ENCODE data around the gene THY1. TPM values are rescaled to one million over a fixed set of nuclear protein-coding genes. Genes with fewer than 3 reads are reported as not detected.
"Not testable (repeated sequence)": the region's sequence is repeated elsewhere in the genome, so short reads cannot be mapped to it uniquely, and the experiment has no call there.

The THY1 gene
- total and polyA plus RNA-seq, 4 donors = 70.0 to 269 (median 168) TPM

- Histone ChIP-seq H3K4me3 (ENCODE audit: low read depth, low read length) (no peak overlapping the region), H3K9me3 (ENCODE audit: control insufficient read depth, insufficient read depth, low read length) (no peaks in the 10 kb centered on the region), H3K27me3 (ENCODE audit: control insufficient read depth, insufficient read depth, low read length) (no peaks in the 10 kb centered on the region), H3K27ac (ENCODE audit: low read depth, low read length) (no peak overlapping the region), H3K36me3 (ENCODE audit: control insufficient read depth, insufficient read depth, low read length) (peaks cover 28% of the 10 kb centered on the region), H3K4me1 (ENCODE audit: control insufficient read depth, insufficient read depth, low read length) (peaks cover 24% of the 10 kb centered on the region)
- DNase-seq (ENCODE audit: low read depth in 4 of 6, low spot score in 6 of 6) = no peak
Measured at GRCh38 chr11:119414734-119415133, 8.2 kb downstream of the THY1 start.

GRCh38 chr11:119414321-119414720 lies 8.7 kb downstream of the THY1 start:
- H3K36me3 ChIP-seq (ENCODE audit: control insufficient read depth, insufficient read depth, low read length) = peaks cover 24% of the 10 kb centered on the region
- no peak overlapping the region for H3K27ac ChIP-seq (ENCODE audit: low read depth, low read length)
- H3K4me1 ChIP-seq (ENCODE audit: control insufficient read depth, insufficient read depth, low read length) = peaks cover 20% of the 10 kb centered on the region
- H3K27me3 ChIP-seq (ENCODE audit: control insufficient read depth, insufficient read depth, low read length) = no peaks in the 10 kb centered on the region
- no peaks in the 10 kb centered on the region for H3K9me3 ChIP-seq (ENCODE audit: control insufficient read depth, insufficient read depth, low read length)
- H3K4me3 ChIP-seq (ENCODE audit: low read depth, low read length) = no peak overlapping the region
- no CpG with 5 or more reads among the region's 2 CpGs for WGBS (ENCODE audit: insufficient coverage)
- no peak for DNase-seq (ENCODE audit: low read depth in 4 of 6, low spot score in 6 of 6)

- Histone ChIP-seq H3K9me3 (ENCODE audit: control insufficient read depth, insufficient read depth, low read length) (no peaks in the 10 kb centered on the region), H3K27me3 (ENCODE audit: control insufficient read depth, insufficient read depth, low read length) (no peaks in the 10 kb centered on the region), H3K4me1 (ENCODE audit: control insufficient read depth, insufficient read depth, low read length) (peaks cover 5% of the 10 kb centered on the region), H3K4me3 (ENCODE audit: low read depth, low read length) (no peak overlapping the region), H3K36me3 (ENCODE audit: control insufficient read depth, insufficient read depth, low read length) (peaks cover 3% of the 10 kb centered on the region), H3K27ac (ENCODE audit: low read depth, low read length) (no peak overlapping the region)
- 88% methylated on average over 2 of the region's 2 CpGs for WGBS (ENCODE audit: insufficient coverage)
- no peak for DNase-seq (ENCODE audit: low read depth in 4 of 6, low spot score in 6 of 6)
Measured at GRCh38 chr11:119412072-119412471, 10.9 kb downstream of the THY1 start.

- no peaks in the 10 kb centered on the region for H3K27me3 ChIP-seq (ENCODE audit: control insufficient read depth, insufficient read depth, low read length)
- DNase-seq (ENCODE audit: low read depth in 4 of 6, low spot score in 6 of 6) = no peak
- no peaks in the 10 kb centered on the region for H3K9me3 ChIP-seq (ENCODE audit: control insufficient read depth, insufficient read depth, low read length)
- H3K27ac ChIP-seq (ENCODE audit: low read depth, low read length) = no peak overlapping the region
- WGBS (ENCODE audit: insufficient coverage) = 100% methylated on average over 1 of the region's 1 CpG
- H3K36me3 ChIP-seq (ENCODE audit: control insufficient read depth, insufficient read depth, low read length) = no peaks in the 10 kb centered on the region
- H3K4me3 ChIP-seq (ENCODE audit: low read depth, low read length) = no peak overlapping the region
- H3K4me1 ChIP-seq (ENCODE audit: control insufficient read depth, insufficient read depth, low read length) = no peaks in the 10 kb centered on the region
Measured at GRCh38 chr11:119410501-119410900, 12.5 kb downstream of the THY1 start.

- 67% methylated on average over 1 of the region's 1 CpG for WGBS (ENCODE audit: insufficient coverage)
- Histone ChIP-seq H3K9me3 (ENCODE audit: control insufficient read depth, insufficient read depth, low read length) (no peaks in the 10 kb centered on the region), H3K4me3 (ENCODE audit: low read depth, low read length) (no peak overlapping the region), H3K27me3 (ENCODE audit: control insufficient read depth, insufficient read depth, low read length) (no peaks in the 10 kb centered on the region), H3K36me3 (ENCODE audit: control insufficient read depth, insufficient read depth, low read length) (no peaks in the 10 kb centered on the region), H3K4me1 (ENCODE audit: control insufficient read depth, insufficient read depth, low read length) (no peaks in the 10 kb centered on the region), H3K27ac (ENCODE audit: low read depth, low read length) (no peak overlapping the region)
- no peak for DNase-seq (ENCODE audit: low read depth in 4 of 6, low spot score in 6 of 6)
Measured at GRCh38 chr11:119409731-119410130, 13.2 kb downstream of the THY1 start.

GRCh38 chr11:119406005-119406404 lies 17.0 kb downstream of the THY1 start:
- Histone ChIP-seq H3K9me3 (ENCODE audit: control insufficient read depth, insufficient read depth, low read length) (no peaks in the 10 kb centered on the region), H3K4me1 (ENCODE audit: control insufficient read depth, insufficient read depth, low read length) (no peaks in the 10 kb centered on the region), H3K27me3 (ENCODE audit: control insufficient read depth, insufficient read depth, low read length) (no peaks in the 10 kb centered on the region), H3K27ac (ENCODE audit: low read depth, low read length) (no peak overlapping the region), H3K36me3 (ENCODE audit: control insufficient read depth, insufficient read depth, low read length) (no peaks in the 10 kb centered on the region), H3K4me3 (ENCODE audit: low read depth, low read length) (no peak overlapping the region)
- WGBS (ENCODE audit: insufficient coverage) = 92% methylated on average over 2 of the region's 3 CpGs
- no peak for DNase-seq (ENCODE audit: low read depth in 4 of 6, low spot score in 6 of 6)

GRCh38 chr11:119405448-119405847 lies 17.5 kb downstream of the THY1 start:
- not testable (repeated sequence) for DNase-seq (ENCODE audit: low read depth in 4 of 6, low spot score in 6 of 6); H3K36me3 ChIP-seq (ENCODE audit: control insufficient read depth, insufficient read depth, low read length); H3K9me3 ChIP-seq (ENCODE audit: control insufficient read depth, insufficient read depth, low read length); H3K4me1 ChIP-seq (ENCODE audit: control insufficient read depth, insufficient read depth, low read length); H3K27ac ChIP-seq (ENCODE audit: low read depth, low read length); H3K4me3 ChIP-seq (ENCODE audit: low read depth, low read length); H3K27me3 ChIP-seq (ENCODE audit: control insufficient read depth, insufficient read depth, low read length)
- 96% methylated on average over 4 of the region's 6 CpGs for WGBS (ENCODE audit: insufficient coverage)

- H3K4me3 ChIP-seq (ENCODE audit: low read depth, low read length) = no peak overlapping the region
- no peaks in the 10 kb centered on the region for H3K36me3 ChIP-seq (ENCODE audit: control insufficient read depth, insufficient read depth, low read length)
- DNase-seq (ENCODE audit: low read depth in 4 of 6, low spot score in 6 of 6) = no peak
- H3K4me1 ChIP-seq (ENCODE audit: control insufficient read depth, insufficient read depth, low read length) = no peaks in the 10 kb centered on the region
- H3K9me3 ChIP-seq (ENCODE audit: control insufficient read depth, insufficient read depth, low read length) = no peaks in the 10 kb centered on the region
- WGBS (ENCODE audit: insufficient coverage) = no CpG with 5 or more reads among the region's 2 CpGs
- no peak overlapping the region for H3K27ac ChIP-seq (ENCODE audit: low read depth, low read length)
- no peaks in the 10 kb centered on the region for H3K27me3 ChIP-seq (ENCODE audit: control insufficient read depth, insufficient read depth, low read length)
Measured at GRCh38 chr11:119404872-119405271, 18.1 kb downstream of the THY1 start.

- no peaks in the 10 kb centered on the region for H3K36me3 ChIP-seq (ENCODE audit: control insufficient read depth, insufficient read depth, low read length)
- no peak for DNase-seq (ENCODE audit: low read depth in 4 of 6, low spot score in 6 of 6)
- H3K27ac ChIP-seq (ENCODE audit: low read depth, low read length) = no peak overlapping the region
- H3K4me3 ChIP-seq (ENCODE audit: low read depth, low read length) = no peak overlapping the region
- no peaks in the 10 kb centered on the region for H3K4me1 ChIP-seq (ENCODE audit: control insufficient read depth, insufficient read depth, low read length)
- no peaks in the 10 kb centered on the region for H3K27me3 ChIP-seq (ENCODE audit: control insufficient read depth, insufficient read depth, low read length)
- no peaks in the 10 kb centered on the region for H3K9me3 ChIP-seq (ENCODE audit: control insufficient read depth, insufficient read depth, low read length)
- 82% methylated on average over 3 of the region's 5 CpGs for WGBS (ENCODE audit: insufficient coverage)
Measured at GRCh38 chr11:119403021-119403420, 20.0 kb downstream of the THY1 start.

- WGBS (ENCODE audit: insufficient coverage) = 85% methylated on average over 8 of the region's 8 CpGs
- Histone ChIP-seq H3K36me3 (ENCODE audit: control insufficient read depth, insufficient read depth, low read length) (no peaks in the 10 kb centered on the region), H3K4me1 (ENCODE audit: control insufficient read depth, insufficient read depth, low read length) (no peaks in the 10 kb centered on the region), H3K27ac (ENCODE audit: low read depth, low read length) (no peak overlapping the region), H3K9me3 (ENCODE audit: control insufficient read depth, insufficient read depth, low read length) (no peaks in the 10 kb centered on the region), H3K27me3 (ENCODE audit: control insufficient read depth, insufficient read depth, low read length) (no peaks in the 10 kb centered on the region), H3K4me3 (ENCODE audit: low read depth, low read length) (no peak overlapping the region)
- DNase-seq (ENCODE audit: low read depth in 4 of 6, low spot score in 6 of 6) = no peak
Measured at GRCh38 chr11:119402470-119402869, 20.5 kb downstream of the THY1 start.
